HUES48 (cell line): Measurements from ENCODE around the gene TREX2.

Experiments
- H3K27ac ChIP-seq: one replicate; pipeline ENCODE4 v1.7.0; 2013; ENCODE audit warnings: low read depth, low read length, inconsistent platforms
- H3K27me3 ChIP-seq: 2 replicates; pipeline ENCODE4 v1.6.1; 2013; ENCODE audit warnings: mild to moderate bottlenecking, low read length; ENCODE audit not compliant: control insufficient read depth, insufficient read depth
- H3K36me3 ChIP-seq: 2 replicates; pipeline ENCODE4 v1.6.1; 2013; ENCODE audit warnings: low read length; ENCODE audit not compliant: control insufficient read depth, insufficient read depth
- H3K4me1 ChIP-seq: 2 replicates; pipeline ENCODE4 v1.6.1; 2013; ENCODE audit warnings: mild to moderate bottlenecking, low read length; ENCODE audit not compliant: control insufficient read depth, insufficient read depth
- H3K4me3 ChIP-seq: 2 replicates; pipeline ENCODE4 v1.5.1; 2013; ENCODE audit warnings: mild to moderate bottlenecking, low read depth, low read length
- H3K9ac ChIP-seq: 2 replicates; pipeline ENCODE4 v1.6.1; 2013; ENCODE audit warnings: mild to moderate bottlenecking, low read depth, low read length, moderate library complexity
- H3K9me3 ChIP-seq: 2 replicates; pipeline ENCODE4 v1.6.1; 2013; ENCODE audit warnings: low read length; ENCODE audit not compliant: control insufficient read depth, insufficient read depth

The TREX2 gene

DNA sequence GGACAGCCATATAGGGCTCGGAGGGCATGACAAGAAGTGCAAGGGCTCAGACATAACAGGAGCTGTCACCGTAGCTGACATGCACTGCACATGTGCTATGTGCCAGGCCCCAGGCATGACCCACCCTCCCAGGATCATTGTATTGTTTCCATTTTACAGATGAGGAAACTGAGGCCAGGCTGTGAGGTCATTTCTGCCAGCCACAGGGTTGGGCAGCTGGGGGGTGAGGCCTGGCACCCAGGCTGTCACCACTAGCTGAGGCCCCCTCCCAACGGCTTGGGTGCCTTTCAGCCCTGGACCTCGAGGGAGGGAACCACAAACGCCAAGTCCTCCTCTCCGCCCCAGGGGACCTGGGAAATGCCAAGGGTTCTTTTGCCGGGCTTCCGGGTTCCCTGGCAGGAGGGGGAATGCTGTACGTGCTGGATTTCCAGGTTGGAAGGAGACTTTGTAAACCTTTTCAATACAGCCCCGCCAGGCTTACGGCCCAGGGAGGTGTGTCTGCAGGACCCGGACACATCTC lies 12.6 kb downstream of the TREX2 start:
- Histone ChIP-seq H3K9ac (no peak overlapping the region), H3K27me3 (no peaks in the 10 kb centered on the region), H3K4me1 (no peaks in the 10 kb centered on the region), H3K36me3 (no peaks in the 10 kb centered on the region), H3K4me3 (no peak overlapping the region), H3K27ac (no peak overlapping the region), H3K9me3 (peaks cover 26% of the 10 kb centered on the region)

DNA sequence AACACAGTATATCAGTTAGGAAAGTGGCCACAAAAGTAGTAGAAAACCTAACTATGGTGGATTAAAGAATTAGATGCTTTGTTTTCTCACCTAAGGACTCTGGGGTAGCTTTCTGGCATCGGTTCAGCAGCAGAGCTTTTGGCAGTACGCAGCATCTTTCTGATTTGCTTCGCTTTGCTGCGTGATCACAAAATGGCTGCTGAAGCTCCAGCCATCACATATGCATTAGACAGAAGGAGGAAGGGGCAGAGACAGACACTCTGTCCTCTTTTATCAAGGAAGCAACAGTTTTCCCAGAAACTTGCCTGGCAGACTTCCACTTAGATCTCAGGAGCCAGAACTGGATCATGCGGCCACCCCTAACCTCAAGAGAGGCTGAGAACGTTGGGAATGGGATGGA lies 15.1 kb downstream of the TREX2 start:
- H3K9ac ChIP-seq, result no peak overlapping the region
- H3K4me1 ChIP-seq, result no peaks in the 10 kb centered on the region
- H3K36me3 ChIP-seq, result no peaks in the 10 kb centered on the region
- peaks cover 27% of the 10 kb centered on the region for H3K9me3 ChIP-seq
- H3K4me3 ChIP-seq, result no peak overlapping the region
- H3K27me3 ChIP-seq, result no peaks in the 10 kb centered on the region
- no peak overlapping the region for H3K27ac ChIP-seq

DNA sequence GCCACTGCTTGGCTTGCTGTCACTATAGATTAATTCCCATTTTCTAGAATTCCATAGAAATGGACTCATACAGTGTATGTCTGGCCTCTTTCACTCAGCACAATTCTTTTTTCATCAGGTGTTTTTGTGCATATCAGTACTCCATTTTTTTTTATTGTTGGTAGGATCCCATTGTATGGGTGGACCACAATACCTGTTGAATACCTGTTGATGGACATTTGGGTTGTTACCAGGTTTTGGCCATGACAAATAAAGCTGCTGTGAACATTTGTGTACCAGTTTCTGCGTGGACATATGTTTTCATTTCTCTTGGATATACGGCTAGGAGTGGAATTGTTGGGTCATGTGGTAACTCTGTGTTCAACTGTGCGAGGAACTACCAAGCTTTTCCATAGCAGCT lies 19.7 kb downstream of the TREX2 start:
- no peak overlapping the region for H3K27ac ChIP-seq
- H3K9me3 ChIP-seq, result peaks cover 31% of the 10 kb centered on the region
- no peaks in the 10 kb centered on the region for H3K27me3 ChIP-seq
- no peaks in the 10 kb centered on the region for H3K4me1 ChIP-seq
- H3K9ac ChIP-seq, result no peak overlapping the region
- no peaks in the 10 kb centered on the region for H3K36me3 ChIP-seq
- H3K4me3 ChIP-seq, result no peak overlapping the region

DNA sequence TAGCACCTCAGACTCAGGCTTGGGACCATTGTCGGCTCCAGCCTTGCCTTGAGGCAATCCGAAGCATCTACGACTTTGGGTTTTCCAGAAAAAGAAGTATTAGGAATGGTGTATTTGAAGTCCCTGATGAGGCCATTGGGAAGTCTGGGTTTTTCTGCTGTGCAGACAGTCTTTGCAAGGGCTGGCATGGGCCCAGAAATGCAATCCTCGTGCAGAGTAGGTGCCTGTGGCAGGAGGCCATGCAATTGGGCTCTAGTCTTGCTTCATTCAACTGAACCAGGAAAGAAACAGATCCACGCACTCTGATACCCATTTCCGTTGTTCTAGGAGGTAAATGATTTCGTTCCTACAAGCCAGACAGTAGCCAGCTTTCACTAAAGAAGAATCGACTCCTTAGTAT lies 22.2 kb downstream of the TREX2 start:
- Histone ChIP-seq H3K9ac (no peak overlapping the region), H3K9me3 (peaks cover 36% of the 10 kb centered on the region), H3K4me1 (no peaks in the 10 kb centered on the region), H3K36me3 (no peaks in the 10 kb centered on the region), H3K27ac (no peak overlapping the region), H3K27me3 (no peaks in the 10 kb centered on the region), H3K4me3 (no peak overlapping the region)

- Histone ChIP-seq H3K36me3 (no peaks in the 10 kb centered on the region), H3K4me1 (no peaks in the 10 kb centered on the region), H3K9ac (no peak overlapping the region), H3K27ac (no peak overlapping the region), H3K9me3 (peaks cover 46% of the 10 kb centered on the region), H3K4me3 (no peak overlapping the region), H3K27me3 (no peaks in the 10 kb centered on the region)
Measured at GRCh38 chrX:153421856-153422255, 24.0 kb downstream of the TREX2 start.

DNA sequence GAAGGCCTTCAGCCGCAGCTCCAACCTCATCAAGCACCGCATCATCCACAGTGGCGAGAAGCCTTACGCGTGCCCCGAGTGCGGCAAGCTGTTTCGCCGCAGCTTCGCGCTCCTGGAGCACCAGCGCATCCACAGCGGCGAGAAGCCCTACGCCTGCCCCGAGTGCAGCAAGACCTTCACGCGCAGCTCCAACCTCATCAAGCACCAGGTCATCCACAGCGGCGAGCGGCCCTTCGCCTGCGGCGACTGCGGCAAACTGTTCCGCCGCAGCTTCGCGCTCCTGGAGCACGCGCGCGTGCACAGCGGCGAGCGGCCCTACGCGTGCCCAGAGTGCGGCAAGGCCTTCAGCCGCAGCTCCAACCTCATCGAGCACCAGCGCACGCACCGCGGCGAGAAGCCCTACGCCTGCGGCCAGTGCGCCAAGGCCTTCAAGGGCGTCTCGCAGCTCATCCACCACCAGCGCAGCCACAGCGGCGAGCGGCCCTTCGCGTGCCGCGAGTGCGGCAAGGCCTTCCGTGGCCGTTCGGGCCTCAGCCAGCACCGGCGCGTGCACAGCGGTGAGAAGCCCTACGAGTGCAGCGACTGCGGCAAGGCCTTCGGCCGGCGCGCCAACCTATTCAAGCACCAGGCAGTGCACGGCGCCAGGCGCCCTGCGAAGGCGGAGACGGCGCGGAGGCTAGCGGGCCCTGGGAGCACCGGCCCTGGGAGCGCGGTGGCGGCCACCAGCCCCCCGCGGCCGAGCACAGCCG lies 24.8 kb downstream of the TREX2 start:
- H3K27me3 ChIP-seq, result no peaks in the 10 kb centered on the region
- H3K4me1 ChIP-seq, result no peaks in the 10 kb centered on the region
- H3K36me3 ChIP-seq, result no peaks in the 10 kb centered on the region
- no peak overlapping the region for H3K4me3 ChIP-seq
- no peak overlapping the region for H3K9ac ChIP-seq
- H3K9me3 ChIP-seq, result peaks cover 52% of the 10 kb centered on the region
- H3K27ac ChIP-seq, result no peak overlapping the region

DNA sequence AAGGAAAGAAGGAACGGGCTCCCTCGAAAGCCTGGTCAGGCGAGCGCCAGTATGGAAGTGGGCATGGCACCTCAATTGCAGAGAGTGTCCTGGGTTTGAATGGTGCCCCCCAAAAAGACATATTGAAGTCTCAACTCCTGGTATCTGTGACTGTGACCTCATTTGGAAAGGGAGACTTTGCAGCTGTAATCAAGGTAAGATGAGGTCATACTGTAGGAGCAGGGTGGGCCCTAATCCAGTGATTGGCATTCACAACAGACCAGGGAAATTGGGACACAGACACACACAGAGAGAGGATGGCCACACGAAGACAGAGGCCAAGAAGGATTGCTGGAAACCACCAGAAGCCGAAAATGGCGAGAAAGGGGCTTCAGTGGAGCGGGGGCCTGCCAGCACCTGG lies 28.2 kb downstream of the TREX2 start:
- H3K36me3 ChIP-seq, result no peaks in the 10 kb centered on the region
- H3K27me3 ChIP-seq, result no peaks in the 10 kb centered on the region
- no peak overlapping the region for H3K27ac ChIP-seq
- peaks cover 62% of the 10 kb centered on the region for H3K9me3 ChIP-seq
- no peaks in the 10 kb centered on the region for H3K4me1 ChIP-seq
- H3K4me3 ChIP-seq, result no peak overlapping the region
- no peak overlapping the region for H3K9ac ChIP-seq

DNA sequence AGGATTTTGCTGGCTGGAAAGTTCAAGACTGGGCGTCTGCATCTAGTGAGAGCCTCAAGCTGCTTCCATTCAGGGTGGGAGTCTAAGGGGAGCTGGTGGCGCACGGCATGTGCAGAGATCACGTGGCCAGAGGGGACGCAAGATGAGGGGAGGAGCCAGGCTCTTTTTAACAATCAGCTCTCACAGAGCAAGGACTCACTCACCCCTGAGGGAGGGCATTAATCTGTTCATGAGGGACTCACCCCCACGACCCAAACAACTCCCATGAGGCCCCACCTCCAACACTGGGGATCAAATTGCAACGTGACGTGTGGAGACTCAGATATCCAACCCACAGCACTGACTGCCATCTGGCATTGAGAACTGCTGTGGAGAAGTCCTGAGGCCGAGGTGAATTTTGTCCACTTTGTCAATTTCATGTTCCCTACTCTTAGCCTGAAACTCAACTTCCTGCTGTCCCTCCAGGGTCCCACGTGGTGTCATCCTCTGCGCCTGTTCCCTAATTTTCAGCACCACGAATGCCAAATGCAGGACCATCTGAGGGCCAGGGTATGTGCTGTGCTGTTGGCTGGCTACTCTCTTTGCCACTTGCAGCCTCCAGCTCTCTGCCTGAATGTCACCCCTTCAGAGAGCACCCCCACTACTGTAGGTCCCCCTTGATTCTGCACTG lies 28.9 kb downstream of the TREX2 start:
- Histone ChIP-seq H3K9me3 (peaks cover 65% of the 10 kb centered on the region), H3K4me1 (no peaks in the 10 kb centered on the region), H3K27me3 (peaks cover 6% of the 10 kb centered on the region), H3K27ac (no peak overlapping the region), H3K9ac (no peak overlapping the region), H3K36me3 (no peaks in the 10 kb centered on the region), H3K4me3 (no peak overlapping the region)

- H3K27me3 ChIP-seq, result peaks cover 23% of the 10 kb centered on the region
- H3K36me3 ChIP-seq, result no peaks in the 10 kb centered on the region
- peaks cover 65% of the 10 kb centered on the region for H3K9me3 ChIP-seq
- no peaks in the 10 kb centered on the region for H3K4me1 ChIP-seq
- no peak overlapping the region for H3K9ac ChIP-seq
- no peak overlapping the region for H3K27ac ChIP-seq
- H3K4me3 ChIP-seq, result no peak overlapping the region
Measured at GRCh38 chrX:153414856-153415510, 30.9 kb downstream of the TREX2 start.

- peaks cover 23% of the 10 kb centered on the region for H3K27me3 ChIP-seq
- no peaks in the 10 kb centered on the region for H3K36me3 ChIP-seq
- peaks cover 53% of the 10 kb centered on the region for H3K9me3 ChIP-seq
- no peak overlapping the region for H3K4me3 ChIP-seq
- H3K9ac ChIP-seq, result no peak overlapping the region
- no peak overlapping the region for H3K27ac ChIP-seq
- H3K4me1 ChIP-seq, result no peaks in the 10 kb centered on the region
Measured at GRCh38 chrX:153413731-153414130, 32.1 kb downstream of the TREX2 start.
